AG04449 (cell line): ENCODE results near the gene PALM3.

ENCODE experiments used
- CTCF ChIA-PET: fragments of 350-600 bp; formaldehyde crosslinking; extraction: SDS; loops from one replicate; lab custom pipeline; 2021; ENCODE audit warnings: antibody characterized with exemption; lab: Yijun Ruan, JAX
- POLR2A ChIA-PET: fragments of 400-600, 350-600 bp; formaldehyde crosslinking; extraction: SDS; loops from one replicate; lab custom pipeline; 2020; ENCODE audit warnings: antibody characterized with exemption, inconsistent platforms; lab: Yijun Ruan, JAX
- DNase-seq: peaks from one replicate; pipeline ENCODE4 v3.0.0-alpha.2; 2010; ENCODE audit warnings: low read depth, low spot score
- H3K4me3 ChIP-seq: 2 replicates; pipeline ENCODE4 v1.5.1; 2011; ENCODE audit warnings: low read depth, mild to moderate bottlenecking, control low read depth, low read length
- TF ChIP-seq, protein P1 (sequence below): IDR thresholded peaks from one replicate; pipeline ENCODE4 v1.5.1; 2011; ENCODE audit warnings: mild to moderate bottlenecking, moderate library complexity, low read length, control low read depth, inconsistent platforms; ENCODE audit not compliant: insufficient read depth; ENCODE audit errors: missing control alignments

PALM3 gene

DNA sequence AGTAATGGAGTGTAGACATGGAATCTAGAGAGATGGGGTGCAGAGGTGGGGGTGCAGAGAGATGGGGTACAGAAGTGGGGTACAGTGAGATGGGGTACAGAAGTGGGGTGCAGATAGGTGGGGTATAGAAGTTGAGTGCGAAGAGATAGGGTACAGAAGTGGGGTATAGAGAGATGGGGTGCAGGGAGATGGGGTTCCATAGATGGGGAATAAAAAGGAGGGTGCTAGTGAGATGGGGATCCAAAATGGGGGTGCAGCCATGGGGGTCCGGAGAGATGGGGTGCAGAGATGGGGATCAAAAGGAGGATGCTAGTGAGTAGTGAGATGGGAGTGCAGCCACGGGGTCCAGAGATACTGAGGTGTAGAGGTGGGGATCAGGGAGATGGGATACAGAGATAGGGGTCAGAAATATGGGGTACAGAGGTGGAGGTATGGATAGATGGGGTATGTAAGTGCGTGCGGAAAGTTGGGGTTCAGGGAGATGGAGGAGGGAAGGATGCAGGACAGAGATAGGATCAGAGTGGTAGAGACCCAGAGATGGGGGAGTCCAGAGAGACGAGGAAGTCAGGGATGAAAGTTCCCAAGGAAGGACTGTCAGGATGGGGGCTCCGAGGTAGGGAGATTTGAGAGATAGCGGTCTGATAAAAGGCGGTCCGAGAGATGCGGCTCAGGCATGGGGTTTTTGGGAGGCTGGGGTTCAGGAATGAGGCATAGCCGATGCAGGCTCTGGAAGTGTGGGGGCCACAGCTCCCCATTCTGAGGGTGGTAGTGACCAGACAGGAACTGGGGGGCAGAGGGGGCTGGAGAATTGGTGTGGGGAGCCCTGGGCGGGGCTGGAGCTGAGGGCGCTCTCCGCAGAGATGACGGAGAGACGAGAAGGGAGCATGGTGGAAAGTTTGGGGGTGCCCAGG is 3.4 kb downstream of the PALM3 start:
- TF ChIP-seq, protein P1, sequence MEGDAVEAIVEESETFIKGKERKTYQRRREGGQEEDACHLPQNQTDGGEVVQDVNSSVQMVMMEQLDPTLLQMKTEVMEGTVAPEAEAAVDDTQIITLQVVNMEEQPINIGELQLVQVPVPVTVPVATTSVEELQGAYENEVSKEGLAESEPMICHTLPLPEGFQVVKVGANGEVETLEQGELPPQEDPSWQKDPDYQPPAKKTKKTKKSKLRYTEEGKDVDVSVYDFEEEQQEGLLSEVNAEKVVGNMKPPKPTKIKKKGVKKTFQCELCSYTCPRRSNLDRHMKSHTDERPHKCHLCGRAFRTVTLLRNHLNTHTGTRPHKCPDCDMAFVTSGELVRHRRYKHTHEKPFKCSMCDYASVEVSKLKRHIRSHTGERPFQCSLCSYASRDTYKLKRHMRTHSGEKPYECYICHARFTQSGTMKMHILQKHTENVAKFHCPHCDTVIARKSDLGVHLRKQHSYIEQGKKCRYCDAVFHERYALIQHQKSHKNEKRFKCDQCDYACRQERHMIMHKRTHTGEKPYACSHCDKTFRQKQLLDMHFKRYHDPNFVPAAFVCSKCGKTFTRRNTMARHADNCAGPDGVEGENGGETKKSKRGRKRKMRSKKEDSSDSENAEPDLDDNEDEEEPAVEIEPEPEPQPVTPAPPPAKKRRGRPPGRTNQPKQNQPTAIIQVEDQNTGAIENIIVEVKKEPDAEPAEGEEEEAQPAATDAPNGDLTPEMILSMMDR, result no peak
- DNase-seq, result no peak
- CTCF ChIA-PET, result interaction anchor here (0.9 to 6.9 kb wide), 15 partner anchors 12 to 179 kb away, joined by 3 to 106 read pairs (median 4); partner anchors contain the start of genes CC2D1A and MISP3
- POLR2A ChIA-PET, result no interaction called here
- H3K4me3 ChIP-seq, result no peak overlapping the region

DNA sequence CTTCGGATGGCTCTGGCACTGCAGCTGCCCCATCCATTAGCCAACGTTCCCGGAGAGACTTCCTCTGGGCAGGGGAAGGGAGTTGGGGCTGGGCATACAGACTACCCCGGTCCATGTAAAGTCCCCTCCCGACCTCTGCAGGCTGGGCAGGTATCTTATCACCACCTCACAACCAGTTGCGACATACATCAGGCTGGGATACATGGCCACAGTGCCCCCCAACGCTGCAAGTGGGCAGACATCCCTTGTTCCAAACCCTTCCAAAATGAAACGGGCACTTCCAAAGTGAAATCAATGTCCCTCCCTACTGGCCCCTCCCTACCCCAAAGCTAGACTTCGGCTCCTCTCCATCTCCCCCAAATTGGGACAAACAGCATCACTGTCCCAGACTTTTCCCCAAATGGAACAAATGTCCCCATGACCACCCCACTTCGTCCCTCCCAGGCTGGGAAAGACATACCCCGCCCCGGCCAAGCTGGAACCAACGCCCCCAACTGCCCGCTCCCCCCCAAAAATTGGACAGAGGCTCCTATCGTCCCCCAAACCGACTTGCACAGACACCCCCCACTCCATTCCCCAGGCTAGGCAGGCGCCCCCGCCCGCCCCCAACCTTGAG is 5.0 kb downstream of the PALM3 start:
- no peak for DNase-seq
- ChIA-PET POLR2A (no interaction called here), CTCF (interaction anchor here (1.1 to 6.9 kb wide), 6 partner anchors 11 to 178 kb away, joined by 3 to 106 read pairs (median 5); partner anchors contain the start of genes IL27RA and MISP3)
- H3K4me3 ChIP-seq, result peak overlapping the region; percentile 39
- TF ChIP-seq, protein P1, result no peak

DNA sequence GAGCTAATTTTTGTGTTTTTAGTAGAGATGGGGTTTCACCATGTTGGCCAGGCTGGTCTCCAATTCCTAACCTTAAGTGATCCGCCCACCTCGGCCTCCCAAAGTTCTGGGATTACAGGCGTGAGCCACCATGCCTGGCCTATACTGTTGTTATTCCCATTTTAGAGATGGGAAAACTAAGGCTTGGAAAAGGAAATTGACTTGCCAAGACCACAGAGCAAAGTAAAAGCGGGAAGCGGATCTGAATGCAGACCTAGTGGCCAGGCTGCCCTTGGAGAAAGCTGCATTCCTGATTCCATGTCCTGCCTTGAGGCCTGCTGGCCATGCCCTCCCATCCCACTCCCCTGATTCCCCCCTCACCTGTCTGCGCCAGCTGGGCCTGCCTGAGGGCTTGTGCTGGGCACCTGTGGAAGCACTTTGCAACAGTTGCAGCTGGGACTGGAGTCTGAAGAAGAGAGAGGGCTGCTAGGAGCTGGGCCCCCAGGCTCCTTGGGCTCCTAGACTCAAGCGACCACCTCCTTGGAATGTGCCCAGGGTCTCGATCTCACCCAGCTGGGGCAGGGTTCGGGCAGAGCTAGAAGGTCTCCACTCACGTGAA is 5.7 kb downstream of the PALM3 start:
- TF ChIP-seq, protein P1, result no peak
- no peak overlapping the region for H3K4me3 ChIP-seq
- DNase-seq, result no peak
- ChIA-PET CTCF (interaction anchor here (1.5 to 6.9 kb wide), 5 partner anchors 10 to 177 kb away, joined by 3 to 106 read pairs (median 5); partner anchors contain the start of genes IL27RA and MISP3), POLR2A (no interaction called here)

DNA sequence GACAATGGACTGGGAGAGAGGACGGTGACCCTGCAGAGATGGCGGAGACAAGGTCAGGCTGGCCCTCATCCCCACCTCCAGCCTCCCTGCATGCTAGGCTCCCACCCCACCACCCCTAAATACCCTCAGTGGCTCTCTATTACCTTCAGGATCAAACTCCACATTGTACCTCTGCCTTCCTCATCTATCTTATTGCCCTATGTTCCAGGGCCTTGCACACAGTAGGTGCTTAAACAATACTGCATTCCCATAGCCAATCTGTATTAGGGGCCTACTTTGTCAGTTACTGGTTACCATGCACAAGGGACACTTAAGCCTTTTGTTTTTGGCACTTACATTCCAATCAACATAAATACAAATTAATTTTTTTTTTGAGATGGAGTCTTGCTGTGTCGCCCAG is 6.5 kb downstream of the PALM3 start:
- POLR2A ChIA-PET, result no interaction called here
- TF ChIP-seq, protein P1, result no peak
- no peak overlapping the region for H3K4me3 ChIP-seq
- no peak for DNase-seq
- CTCF ChIA-PET, result interaction anchor here (1.0 to 6.9 kb wide), 3 partner anchors 9 to 17 kb away, joined by 3 to 106 read pairs (median 103); partner anchors contain the start of gene MISP3

DNA sequence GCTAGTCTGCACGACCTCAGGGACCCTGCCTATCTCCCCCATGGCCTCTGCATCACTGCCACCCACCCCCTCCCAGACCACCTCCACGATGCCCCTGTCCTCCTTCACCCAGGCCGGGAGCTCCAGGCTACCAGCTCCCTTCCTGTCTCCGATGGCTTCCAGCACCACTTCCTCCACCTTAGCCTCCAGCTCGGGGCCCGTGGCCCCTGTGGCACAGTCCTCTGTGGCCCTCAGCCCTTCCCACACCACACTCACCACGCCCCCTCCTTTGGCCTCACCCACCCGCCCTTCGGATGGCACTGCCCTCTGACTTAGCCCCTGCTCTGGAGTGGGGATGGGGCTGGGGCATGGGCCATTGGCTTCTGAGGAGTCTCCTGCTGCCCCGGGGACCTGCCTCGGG is 7.2 kb downstream of the PALM3 start:
- TF ChIP-seq, protein P1, result no peak
- ChIA-PET CTCF (interaction anchor here (0.8 to 5.1 kb wide), 4 partner anchors 13 to 175 kb away, joined by 3 to 34 read pairs (median 3); partner anchors contain the start of gene MISP3), POLR2A (no interaction called here)
- no peak for DNase-seq
- H3K4me3 ChIP-seq, result no peak overlapping the region

DNA sequence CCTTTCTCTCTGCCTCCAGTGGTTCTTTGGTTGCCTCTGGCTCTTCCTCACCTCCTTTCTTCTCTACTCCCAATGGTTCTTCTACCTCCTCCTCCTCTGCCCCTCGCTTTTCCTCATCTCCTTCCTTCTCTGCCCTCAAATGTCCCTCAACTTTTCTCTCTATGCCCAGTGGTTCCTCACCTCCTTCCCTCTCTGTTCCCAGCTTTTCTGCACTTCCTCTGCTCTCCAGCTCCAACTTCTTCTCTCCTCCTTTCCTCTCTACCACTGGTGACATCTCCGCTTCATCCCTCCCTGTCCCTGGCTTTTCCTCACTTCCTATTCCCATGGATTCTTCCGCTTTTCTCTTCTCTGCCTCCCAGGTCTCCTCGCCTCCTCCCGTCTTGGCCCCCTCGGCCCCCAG is 7.8 kb downstream of the PALM3 start:
- no peak for DNase-seq
- CTCF ChIA-PET, result interaction anchor here (0.8 to 5.1 kb wide), 4 partner anchors 12 to 175 kb away, joined by 3 to 34 read pairs (median 3); partner anchors contain the start of gene MISP3
- TF ChIP-seq, protein P1, result no peak
- POLR2A ChIA-PET, result no interaction called here
- H3K4me3 ChIP-seq, result no peak overlapping the region
